Measurements from ENCODE around the gene TIAM2. TPM values are rescaled to one million over a fixed set of nuclear protein-coding genes. Genes with fewer than 3 reads are reported as not detected.

TIAM2 gene
- total RNA-seq, 1 experiment from 2014 or later: 9.1 TPM

DNA sequence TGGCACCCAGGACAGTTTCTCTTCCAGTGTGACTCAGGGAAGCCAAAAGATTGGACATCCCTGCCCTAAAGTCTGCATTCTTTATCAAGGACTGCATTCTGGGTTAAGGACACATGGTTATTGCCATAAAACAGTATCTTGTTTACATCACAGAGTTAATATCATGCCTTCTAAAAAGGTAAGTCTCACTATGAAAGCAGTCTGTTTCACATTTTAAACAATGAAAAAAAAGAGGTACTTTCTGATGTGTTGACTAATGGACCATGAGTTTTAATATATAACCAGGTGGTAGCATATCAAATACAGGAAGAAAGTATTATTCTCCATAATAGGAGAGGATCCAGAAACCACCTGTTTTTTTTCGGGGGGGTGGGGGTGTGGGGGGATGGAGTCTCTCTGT, 93.7 kb downstream of the TIAM2 start:
- DNase-seq (ENCODE audit: low spot score): no peak
- H3K36me3 ChIP-seq (ENCODE audit: insufficient read depth, low read length, poor library complexity, severe bottlenecking): no peaks in the 10 kb centered on the region

DNA sequence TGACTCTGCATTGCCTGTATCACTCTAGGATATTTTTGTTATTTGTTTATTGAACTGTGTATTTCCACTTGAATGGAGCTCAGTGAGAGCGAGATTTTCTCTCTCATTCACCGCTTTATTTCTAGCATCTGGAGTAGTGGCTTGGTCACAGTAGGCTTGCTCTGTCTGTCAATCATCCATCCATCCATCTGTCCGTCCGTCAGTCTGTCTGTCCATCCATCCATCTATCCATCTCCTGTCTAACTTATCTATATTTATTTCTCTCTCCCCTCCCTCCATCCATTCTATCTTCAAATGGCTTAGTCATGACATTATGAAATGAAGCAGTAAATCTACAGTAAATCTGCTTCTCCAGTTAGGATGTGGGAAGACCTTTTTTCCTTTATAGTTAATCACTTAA, 94.6 kb downstream of the TIAM2 start:
- Histone ChIP-seq H3K27me3 (replicated peaks; ENCODE audit: insufficient read depth, low read depth, low read length, poor library complexity) (no peaks in the 10 kb centered on the region), H3K4me1 (ENCODE audit: insufficient read depth, low read length, poor library complexity, severe bottlenecking) (no peaks in the 10 kb centered on the region), H3K9me3 (ENCODE audit: low read depth, low read length, poor library complexity, severe bottlenecking) (no peaks in the 10 kb centered on the region), H3K4me3 (ENCODE audit: low read depth, low read length, poor library complexity, severe bottlenecking) (no peak overlapping the region), H3K27ac (ENCODE audit: low read depth, low read length, poor library complexity, severe bottlenecking) (no peak overlapping the region), H3K36me3 (ENCODE audit: insufficient read depth, low read length, poor library complexity, severe bottlenecking) (no peaks in the 10 kb centered on the region)
- BruUV-seq (replicated peaks): no TSS peak
- DNase-seq (ENCODE audit: low spot score): no peak
- CTCF ChIA-PET: interaction anchor here (0.6 kb wide), 1 partner anchor 13 kb away, joined by 5 read pairs; no protein-coding TSS in a partner anchor
- intact Hi-C loops (cut with micrococcal nuclease; ENCODE audit: unreplicated experiment): no loop called here
- POLR2A ChIA-PET (ENCODE audit: low non-redundant PET): no interaction called here
- no peak for TF ChIP-seq CTCF (conservative IDR thresholded peaks at IDR 0.05; ENCODE audit: low read depth, low read length)
- no peak for TF ChIP-seq EZH2 (IDR thresholded peaks at IDR 0.05; ENCODE audit: borderline replicate concordance, low read depth, low read length, poor library complexity, severe bottlenecking)

More for the DNA sequence above, 93.7 kb downstream of the TIAM2 start:
- H3K27me3 ChIP-seq (replicated peaks; ENCODE audit: insufficient read depth, low read depth, low read length, poor library complexity): no peaks in the 10 kb centered on the region
- intact Hi-C loops (cut with micrococcal nuclease; ENCODE audit: unreplicated experiment): no loop called here
- H3K27ac ChIP-seq (ENCODE audit: low read depth, low read length, poor library complexity, severe bottlenecking): no peak overlapping the region
- H3K4me1 ChIP-seq (ENCODE audit: insufficient read depth, low read length, poor library complexity, severe bottlenecking): no peaks in the 10 kb centered on the region
- TF ChIP-seq EZH2 (IDR thresholded peaks at IDR 0.05; ENCODE audit: borderline replicate concordance, low read depth, low read length, poor library complexity, severe bottlenecking) (no peak), CTCF (conservative IDR thresholded peaks at IDR 0.05; ENCODE audit: low read depth, low read length) (no peak)
- CTCF ChIA-PET: no interaction called here
- no TSS peak for BruUV-seq (replicated peaks)
- POLR2A ChIA-PET (ENCODE audit: low non-redundant PET): no interaction called here
- H3K9me3 ChIP-seq (ENCODE audit: low read depth, low read length, poor library complexity, severe bottlenecking): no peaks in the 10 kb centered on the region
- H3K4me3 ChIP-seq (ENCODE audit: low read depth, low read length, poor library complexity, severe bottlenecking): no peak overlapping the region

DNA sequence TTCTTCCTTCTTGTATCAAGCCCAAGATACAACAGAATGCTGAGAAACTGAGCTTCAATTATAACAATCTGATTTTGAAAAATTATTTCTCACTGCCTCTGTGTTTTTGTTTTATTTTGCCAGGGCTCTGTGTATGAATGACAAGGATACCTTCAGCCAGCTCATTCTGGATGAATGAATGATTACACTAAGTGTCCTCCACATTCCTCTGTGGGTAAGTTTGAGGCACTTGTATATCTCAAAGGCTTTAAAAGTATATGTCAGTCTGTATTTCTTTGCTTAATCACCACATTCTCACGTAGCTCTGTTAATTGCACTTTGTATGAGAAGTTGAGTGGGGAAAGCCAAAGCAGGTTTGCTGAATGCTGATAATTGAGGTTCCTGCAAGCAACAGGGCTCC, 95.1 kb downstream of the TIAM2 start:
- H3K27me3 ChIP-seq (replicated peaks; ENCODE audit: insufficient read depth, low read depth, low read length, poor library complexity): no peaks in the 10 kb centered on the region
- TF ChIP-seq EZH2 (IDR thresholded peaks at IDR 0.05; ENCODE audit: borderline replicate concordance, low read depth, low read length, poor library complexity, severe bottlenecking): no peak
- no peak for TF ChIP-seq CTCF (conservative IDR thresholded peaks at IDR 0.05; ENCODE audit: low read depth, low read length)
- H3K36me3 ChIP-seq (ENCODE audit: insufficient read depth, low read length, poor library complexity, severe bottlenecking): no peaks in the 10 kb centered on the region
- no peak for DNase-seq (ENCODE audit: low spot score)
- ChIA-PET CTCF (interaction anchor here (0.6 kb wide), 1 partner anchor 13 kb away, joined by 5 read pairs; no protein-coding TSS in a partner anchor), POLR2A (ENCODE audit: low non-redundant PET) (no interaction called here)
- H3K27ac ChIP-seq (ENCODE audit: low read depth, low read length, poor library complexity, severe bottlenecking): no peak overlapping the region
- no peaks in the 10 kb centered on the region for H3K4me1 ChIP-seq (ENCODE audit: insufficient read depth, low read length, poor library complexity, severe bottlenecking)
- intact Hi-C loops (cut with micrococcal nuclease; ENCODE audit: unreplicated experiment): no loop called here
- no peak overlapping the region for H3K4me3 ChIP-seq (ENCODE audit: low read depth, low read length, poor library complexity, severe bottlenecking)
- H3K9me3 ChIP-seq (ENCODE audit: low read depth, low read length, poor library complexity, severe bottlenecking): no peaks in the 10 kb centered on the region
- BruUV-seq (replicated peaks): no TSS peak

Measured in A673 (cell line).